ENCODE results near the gene LRRC75A.

DNA sequence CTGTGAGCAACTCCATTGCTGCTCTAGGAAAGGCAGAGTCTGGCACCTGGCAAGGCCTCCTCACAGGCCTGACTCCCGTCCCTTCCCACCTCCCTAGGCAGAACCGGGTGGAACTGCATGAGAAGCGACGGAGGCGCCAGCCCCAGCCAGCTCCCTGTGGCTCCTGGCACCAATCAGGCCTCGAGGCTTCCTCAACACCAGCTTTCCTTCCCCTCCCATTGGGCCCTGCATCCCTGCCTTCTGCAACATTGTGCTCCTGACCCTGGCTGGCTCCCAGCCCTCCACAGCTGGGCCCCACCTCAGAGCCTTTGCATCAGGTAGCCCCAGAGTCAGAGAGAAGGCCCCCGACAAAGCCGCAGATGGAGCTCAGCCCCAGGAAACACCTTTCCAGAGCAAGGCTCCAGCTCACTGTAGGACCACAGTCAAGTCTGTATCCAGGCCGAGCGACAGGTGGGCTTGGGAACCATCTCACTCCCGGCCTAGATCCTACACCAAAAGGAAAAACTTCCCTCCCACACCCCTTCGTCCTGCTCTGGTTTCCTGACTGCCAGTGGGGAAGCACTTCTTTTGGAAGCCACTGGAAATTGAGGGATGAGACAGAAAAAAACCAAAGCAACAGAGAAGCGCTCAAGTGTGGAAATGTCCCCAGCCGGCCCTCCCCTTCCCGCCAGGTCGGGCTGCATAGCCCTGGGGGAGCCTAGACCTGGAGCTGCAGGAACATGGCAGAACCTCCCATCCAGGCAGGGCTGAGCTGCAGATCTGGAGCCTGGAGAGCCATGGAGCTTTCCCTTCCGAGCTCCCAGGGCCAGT lies 31.0 kb downstream of the LRRC75A start:
- no peak for TF ChIP-seq CTCF (IDR thresholded peaks at IDR 0.05)
- no peak for TF ChIP-seq POLR2A (IDR thresholded peaks at IDR 0.05)
